ENCODE data around the gene PHF21A. TPM values are rescaled to one million over a fixed set of nuclear protein-coding genes. Genes with fewer than 3 reads are reported as not detected.

PHF21A gene
- total RNA-seq, 2 donors from 2014 or later = 47.2 to 53.9 TPM

GRCh38 chr11:45924036-45924915 is 197.0 kb downstream of the PHF21A start:
- WGBS, 2 experiments (ENCODE audit: insufficient coverage in 1 of 2, insufficient read length in 1 of 2) = 91 to 93% methylated on average over 12 to 22 of the region's 22 CpGs
- Histone ChIP-seq H3K9me3 (ENCODE audit: control insufficient read depth, low read length) (no peaks in the 10 kb centered on the region), H3K4me1 (ENCODE audit: control insufficient read depth, insufficient read depth, low read length) (peaks cover 2% of the 10 kb centered on the region), H3K27ac (ENCODE audit: low read depth, low read length) (no peak overlapping the region), H3K9ac (ENCODE audit: extremely low read depth, low read length, poor library complexity, severe bottlenecking) (no peak overlapping the region), H3K27me3 (ENCODE audit: control insufficient read depth, insufficient read depth, low read length, poor library complexity, severe bottlenecking) (peaks cover 35% of the 10 kb centered on the region), H3K36me3 (ENCODE audit: control insufficient read depth, insufficient read depth, low read length) (no peaks in the 10 kb centered on the region), H3K4me3 (ENCODE audit: low read length) (no peak overlapping the region)
- Mint-ChIP-seq H3K4me1 (peaks cover 25% of the 10 kb centered on the region), H3K27me3 (ENCODE audit: insufficient read depth) (peaks cover 21% of the 10 kb centered on the region), H3K4me3 (peak overlapping the region; percentile 67), H3K9me3 (no peaks in the 10 kb centered on the region), H3K36me3 (ENCODE audit: low read depth) (peaks cover 2% of the 10 kb centered on the region), H3K27ac (no peak overlapping the region)
- TF ChIP-seq CTCF (conservative IDR thresholded peaks at IDR 0.05) = no peak
- peak; percentile 44 for DNase-seq

- Histone ChIP-seq H3K4me1 (ENCODE audit: control insufficient read depth, insufficient read depth, low read length) (peaks cover 2% of the 10 kb centered on the region), H3K27me3 (ENCODE audit: control insufficient read depth, insufficient read depth, low read length, poor library complexity, severe bottlenecking) (peaks cover 35% of the 10 kb centered on the region), H3K36me3 (ENCODE audit: control insufficient read depth, insufficient read depth, low read length) (no peaks in the 10 kb centered on the region), H3K27ac (ENCODE audit: low read depth, low read length) (no peak within 1 kb of the TSS), H3K9ac (ENCODE audit: extremely low read depth, low read length, poor library complexity, severe bottlenecking) (peak within 1 kb of the TSS; percentile 53), H3K4me3 (ENCODE audit: low read length) (peak within 1 kb of the TSS; percentile 64), H3K9me3 (ENCODE audit: control insufficient read depth, low read length) (no peaks in the 10 kb centered on the region)
- Mint-ChIP-seq H3K27ac (peak within 1 kb of the TSS; percentile 75), H3K4me3 (peak within 1 kb of the TSS; percentile 67), H3K27me3 (ENCODE audit: insufficient read depth) (peaks cover 21% of the 10 kb centered on the region), H3K36me3 (ENCODE audit: low read depth) (peaks cover 2% of the 10 kb centered on the region), H3K4me1 (peaks cover 25% of the 10 kb centered on the region), H3K9me3 (no peaks in the 10 kb centered on the region)
- WGBS, 2 experiments (ENCODE audit: insufficient coverage in 1 of 2, insufficient read length in 1 of 2) = 0 to 1% methylated on average over 22 to 73 of the region's 73 CpGs
- no peak for TF ChIP-seq CTCF (conservative IDR thresholded peaks at IDR 0.05)
- DNase-seq = peak; percentile 93
Observed at GRCh38 chr11:45922425-45923082, 198.7 kb downstream of the PHF21A start, which contains the start of gene LARGE2. Gene LARGE2, plus strand, starts transcription at chr11:45922656. Its CDS starts 227 bp downstream, at chr11:45922883.

GRCh38 chr11:45921561-45922424 is 199.5 kb downstream of the PHF21A start:
- WGBS, 2 experiments (ENCODE audit: insufficient coverage in 1 of 2, insufficient read length in 1 of 2) = 5% methylated on average over 11 to 52 of the region's 54 CpGs
- Histone ChIP-seq H3K4me3 (ENCODE audit: low read length) (peak overlapping the region; percentile 64), H3K9ac (ENCODE audit: extremely low read depth, low read length, poor library complexity, severe bottlenecking) (peak overlapping the region; percentile 53), H3K27ac (ENCODE audit: low read depth, low read length) (no peak overlapping the region), H3K36me3 (ENCODE audit: control insufficient read depth, insufficient read depth, low read length) (no peaks in the 10 kb centered on the region), H3K27me3 (ENCODE audit: control insufficient read depth, insufficient read depth, low read length, poor library complexity, severe bottlenecking) (peaks cover 35% of the 10 kb centered on the region), H3K4me1 (ENCODE audit: control insufficient read depth, insufficient read depth, low read length) (peaks cover 2% of the 10 kb centered on the region), H3K9me3 (ENCODE audit: control insufficient read depth, low read length) (no peaks in the 10 kb centered on the region)
- peaks cover 2% of the 10 kb centered on the region for H3K36me3 Mint-ChIP-seq (ENCODE audit: low read depth)
- no peaks in the 10 kb centered on the region for H3K9me3 Mint-ChIP-seq
- H3K4me3 Mint-ChIP-seq = peak overlapping the region; percentile 55
- peak overlapping the region; percentile 26 for H3K27ac Mint-ChIP-seq
- H3K4me1 Mint-ChIP-seq = peaks cover 25% of the 10 kb centered on the region
- peak; percentile 97 for DNase-seq
- no peak for TF ChIP-seq CTCF (conservative IDR thresholded peaks at IDR 0.05)
- peaks cover 21% of the 10 kb centered on the region for H3K27me3 Mint-ChIP-seq (ENCODE audit: insufficient read depth)
